CD4-positive, alpha-beta T cell treated with Interleukin-1 beta for 1 hour (primary cell): ENCODE data around the gene KIRREL3.

Experiments
- DNase-seq, 2 donors: peaks; one replicate each; pipeline ENCODE4 v3.0.0-alpha.2; 2020 to 2022

KIRREL3 gene

DNA sequence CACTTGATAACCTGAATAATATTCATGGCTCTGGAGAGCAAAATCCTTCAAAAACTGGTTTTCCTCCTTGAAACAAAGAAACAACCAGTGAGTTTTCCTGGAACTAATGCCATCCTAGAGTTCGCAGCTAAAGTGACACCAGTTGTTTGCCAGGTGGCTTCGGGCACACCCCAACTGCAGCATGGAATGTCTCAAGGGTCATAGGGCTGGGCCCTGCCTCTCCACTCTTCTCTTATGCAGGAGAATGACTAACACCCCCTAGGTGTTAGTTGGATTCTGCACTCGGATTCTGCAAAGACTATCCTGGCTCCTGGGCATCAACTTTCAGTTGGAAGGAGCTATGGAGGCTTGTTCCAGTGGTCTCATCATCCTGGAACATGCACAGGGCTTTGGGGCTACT lies 98.8 kb downstream of the KIRREL3 start:
- no peak for DNase-seq

DNA sequence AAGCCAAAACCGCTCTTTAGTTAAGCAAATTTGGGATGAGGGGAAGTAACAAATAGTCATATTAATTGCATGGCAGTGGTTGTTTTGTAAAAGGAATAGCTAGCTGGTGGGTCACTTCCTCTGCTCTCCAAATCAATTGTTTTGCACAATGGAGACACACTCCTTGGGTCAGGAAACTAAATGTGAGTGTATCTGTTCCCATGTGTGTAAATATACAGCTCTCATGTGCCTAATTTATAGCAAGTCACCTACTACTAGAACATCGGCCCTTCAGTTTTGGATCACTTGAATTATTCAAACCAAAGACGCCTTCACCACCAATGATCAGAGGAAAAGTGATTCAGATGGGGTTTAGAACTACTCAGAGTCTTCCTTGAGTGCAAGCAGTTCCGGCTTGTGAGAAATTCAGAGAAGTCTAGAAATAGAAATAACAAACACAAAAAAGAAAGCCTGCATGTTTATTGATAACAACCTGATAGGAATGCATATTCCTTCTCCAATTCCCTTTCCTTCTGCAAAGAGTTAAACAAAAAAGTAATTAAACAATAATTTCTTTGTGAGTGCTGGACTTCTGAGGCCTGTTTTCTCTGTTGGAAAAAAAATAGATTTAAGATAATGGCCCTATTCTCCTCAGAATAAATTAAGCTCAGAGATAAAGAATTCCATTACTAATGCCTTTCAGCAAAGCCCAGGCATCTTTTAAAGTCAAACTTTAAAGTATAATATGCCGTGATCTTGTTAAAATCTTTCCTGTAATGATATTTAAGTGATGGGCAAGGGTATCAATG lies 100.4 kb downstream of the KIRREL3 start:
- DNase-seq = no peak

GRCh38 chr11:126898802-126899201 lies 101.8 kb downstream of the KIRREL3 start:
- no peak for DNase-seq

DNA sequence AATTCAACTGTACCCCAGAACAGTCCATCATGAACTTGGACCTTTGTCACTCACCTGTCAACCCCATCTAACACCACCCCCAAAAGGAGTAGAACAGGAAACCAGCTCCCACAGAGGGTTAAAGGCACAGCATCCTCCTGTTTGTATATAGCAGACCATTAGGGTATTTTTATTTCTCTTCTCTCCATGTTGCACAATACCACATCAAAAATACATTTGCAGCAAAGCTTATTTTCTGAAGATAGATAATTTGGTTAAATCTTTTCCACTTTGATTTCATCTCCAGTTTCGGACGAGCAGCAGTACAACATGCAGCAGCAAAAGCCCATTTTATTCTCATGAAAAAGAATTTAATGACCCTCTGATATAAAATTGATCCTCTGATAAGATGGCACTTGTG lies 103.1 kb downstream of the KIRREL3 start:
- no peak for DNase-seq

- DNase-seq = no peak
Observed at GRCh38 chr11:126896025-126896424, 104.5 kb downstream of the KIRREL3 start.

DNA sequence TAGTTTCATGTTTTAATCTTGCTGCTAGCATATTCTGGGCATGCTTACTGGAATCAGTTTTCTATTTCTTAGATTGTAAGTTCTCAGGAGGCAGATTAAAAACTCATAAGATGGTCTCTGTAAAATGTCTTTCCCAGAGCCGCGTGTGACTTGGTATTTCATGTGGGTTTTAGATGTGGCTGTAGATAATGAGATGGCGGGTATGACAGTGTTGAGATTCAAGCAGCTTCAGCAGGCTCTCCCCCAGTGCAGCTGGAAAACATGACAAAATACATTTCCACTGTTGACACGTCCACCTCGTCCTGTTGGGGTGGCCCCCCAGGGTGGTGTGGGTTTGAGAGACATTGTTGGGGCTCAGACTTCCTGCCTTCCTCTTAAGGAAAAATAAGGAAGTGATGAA lies 106.8 kb downstream of the KIRREL3 start:
- DNase-seq = no peak

GRCh38 chr11:126892756-126893155 lies 107.8 kb downstream of the KIRREL3 start:
- no peak for DNase-seq

DNA sequence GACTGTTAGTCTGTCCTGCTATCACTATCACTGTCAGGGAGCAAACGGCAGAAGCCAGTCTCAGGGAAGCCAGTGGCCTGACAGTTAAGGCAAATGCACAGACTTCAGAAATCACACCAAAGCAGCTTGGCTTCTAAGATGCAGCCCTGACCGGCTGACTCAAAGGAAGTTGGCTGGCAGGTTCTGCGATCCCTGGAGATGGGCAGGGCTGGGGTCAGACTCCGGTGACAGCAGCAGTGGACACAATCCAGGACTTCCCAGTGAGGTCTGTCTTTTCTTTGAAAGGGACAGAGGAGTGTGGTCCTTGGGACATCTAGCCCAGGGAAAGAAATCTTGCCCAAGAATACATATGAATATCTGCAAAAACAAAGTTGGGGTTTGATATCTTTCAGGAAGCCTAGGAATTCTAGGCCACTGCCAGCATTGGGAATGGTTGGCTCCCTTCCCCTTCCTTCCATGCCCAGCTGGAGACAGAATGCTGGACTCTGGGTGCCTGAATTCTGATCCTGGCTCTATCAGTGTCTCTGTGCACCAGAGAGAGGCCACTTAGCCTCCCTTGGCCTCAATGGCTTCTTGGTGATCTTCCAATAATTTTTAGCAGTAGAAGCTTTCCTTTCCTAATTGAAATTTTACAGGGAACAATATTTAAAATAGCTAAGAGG lies 108.9 kb downstream of the KIRREL3 start:
- no peak for DNase-seq

GRCh38 chr11:126890561-126890960 lies 110.0 kb downstream of the KIRREL3 start:
- DNase-seq = no peak

DNA sequence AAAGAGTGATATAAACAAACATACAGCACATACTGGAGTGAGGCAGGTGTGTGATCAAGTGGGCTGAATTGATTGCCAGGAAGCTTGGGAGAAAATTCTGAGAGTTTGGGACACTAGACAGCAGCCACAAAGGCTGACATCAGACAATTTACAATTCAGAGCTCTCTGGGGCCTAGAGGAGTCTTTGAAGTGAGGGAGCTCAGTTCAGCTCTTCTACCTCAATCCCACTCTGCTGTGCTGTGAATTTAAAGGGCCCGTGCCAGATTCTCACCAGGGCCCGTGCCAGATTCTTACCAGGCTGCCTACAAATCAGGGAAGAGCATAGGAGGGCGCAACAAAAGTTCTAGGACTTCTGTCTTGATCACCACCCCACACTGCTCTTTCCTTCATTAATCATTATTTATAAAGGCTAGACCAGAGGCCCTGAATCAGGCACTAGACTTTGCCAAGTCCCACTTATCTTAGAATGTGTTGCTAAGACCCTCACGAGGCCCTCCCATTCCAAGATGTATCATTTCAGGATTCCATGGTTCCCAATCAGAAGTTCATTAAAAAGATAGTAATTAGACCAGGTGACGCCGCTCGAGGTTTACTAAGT lies 112.4 kb downstream of the KIRREL3 start:
- no peak for DNase-seq

DNA sequence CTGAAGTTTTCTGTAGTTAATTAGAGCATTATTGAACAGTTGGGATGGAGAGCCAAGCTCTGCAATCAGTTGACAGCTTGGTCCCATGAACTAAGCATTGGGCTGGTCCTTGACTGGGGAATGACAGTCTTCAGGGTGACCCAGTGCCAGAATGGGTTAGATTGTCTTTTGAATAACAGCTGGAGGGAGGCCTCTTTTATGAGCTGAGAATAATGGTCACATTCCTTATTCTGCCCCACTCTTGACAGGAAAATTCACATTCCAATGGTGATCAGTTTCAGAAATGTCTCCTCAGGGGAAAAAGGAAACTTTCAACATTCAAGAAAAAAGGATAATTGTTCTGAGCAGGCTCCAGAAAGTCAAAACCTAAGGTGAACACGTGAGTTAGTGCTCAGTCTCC lies 113.9 kb downstream of the KIRREL3 start:
- no peak for DNase-seq

DNA sequence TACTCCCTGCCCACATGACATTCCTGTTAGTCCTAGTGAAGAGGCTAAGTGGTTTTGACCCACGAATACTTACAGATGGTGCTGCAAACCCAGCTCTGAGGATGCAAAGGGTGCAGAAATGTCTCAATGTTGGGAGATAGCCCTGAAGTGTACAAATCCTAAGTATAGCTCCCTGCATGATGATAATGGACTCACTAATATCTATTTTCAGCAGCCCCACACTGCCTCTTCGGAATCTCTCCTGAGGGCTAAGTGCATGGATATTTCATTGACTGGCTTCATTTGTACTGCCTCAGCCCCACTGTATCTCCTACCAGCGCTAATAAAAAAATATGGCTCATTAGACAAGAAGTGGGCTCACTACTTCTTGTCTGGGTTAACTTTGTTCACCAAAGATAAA lies 114.5 kb downstream of the KIRREL3 start:
- no peak for DNase-seq

GRCh38 chr11:126884594-126884993 lies 116.0 kb downstream of the KIRREL3 start:
- no peak for DNase-seq

DNA sequence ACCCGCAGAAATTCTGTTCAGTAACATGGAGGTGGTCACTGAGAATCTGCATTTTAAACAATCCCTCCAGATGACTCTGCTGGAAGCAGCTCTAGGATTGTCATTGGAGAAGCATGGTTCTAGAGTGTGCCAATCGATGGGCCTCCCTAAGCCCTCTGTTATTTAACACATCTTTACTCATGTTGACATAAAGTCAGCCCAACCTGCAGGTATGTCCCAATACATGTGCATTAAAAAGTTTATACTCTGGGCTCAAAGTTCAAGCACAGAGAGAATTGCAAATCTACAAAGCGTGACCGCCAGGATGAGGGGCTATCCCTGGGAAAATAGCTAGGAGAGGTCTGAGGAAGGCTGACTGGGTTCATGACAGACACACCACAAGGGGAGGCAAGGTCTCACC lies 116.4 kb downstream of the KIRREL3 start:
- DNase-seq = no peak

DNA sequence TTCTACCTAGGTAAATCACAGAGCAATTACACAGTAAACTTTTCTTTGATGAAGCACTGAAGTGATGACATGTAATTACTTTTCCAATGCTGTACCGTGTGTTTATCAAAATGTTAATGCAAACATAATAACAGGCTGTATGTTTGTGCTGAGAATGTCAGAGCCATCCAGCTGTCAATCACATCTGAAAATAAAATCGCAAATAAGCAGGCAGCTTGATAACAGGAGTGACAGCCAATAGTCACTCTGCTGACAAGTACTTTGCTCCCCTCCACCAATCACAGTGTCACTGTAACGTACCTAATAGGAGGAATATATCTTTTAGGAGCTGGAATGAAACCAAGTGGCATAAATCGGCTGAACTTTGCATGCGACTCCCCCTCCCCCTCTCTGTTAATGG lies 119.7 kb downstream of the KIRREL3 start:
- DNase-seq = no peak

DNA sequence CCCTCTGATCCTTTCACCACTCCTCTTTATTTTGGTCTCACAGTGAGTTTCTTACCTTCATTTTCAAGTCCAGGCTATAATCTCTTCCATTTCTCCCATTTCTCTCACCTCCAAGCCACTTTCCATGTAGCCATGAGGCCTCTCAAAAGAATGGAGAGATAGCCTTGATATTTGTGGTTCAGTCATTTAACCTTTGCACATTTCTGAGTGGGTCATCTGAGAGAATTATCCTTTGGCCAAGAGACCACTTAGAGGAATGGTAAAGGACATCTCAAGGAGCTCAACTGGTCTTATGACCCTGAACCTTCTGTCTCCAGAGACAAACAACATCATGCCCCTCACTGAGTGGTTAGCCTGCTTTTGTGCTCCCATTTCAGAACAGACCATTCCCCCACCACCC lies 121.1 kb downstream of the KIRREL3 start:
- DNase-seq = no peak

GRCh38 chr11:126878913-126879482 lies 121.6 kb downstream of the KIRREL3 start:
- no peak for DNase-seq

GRCh38 chr11:126874831-126875230 lies 125.7 kb downstream of the KIRREL3 start:
- DNase-seq = no peak

DNA sequence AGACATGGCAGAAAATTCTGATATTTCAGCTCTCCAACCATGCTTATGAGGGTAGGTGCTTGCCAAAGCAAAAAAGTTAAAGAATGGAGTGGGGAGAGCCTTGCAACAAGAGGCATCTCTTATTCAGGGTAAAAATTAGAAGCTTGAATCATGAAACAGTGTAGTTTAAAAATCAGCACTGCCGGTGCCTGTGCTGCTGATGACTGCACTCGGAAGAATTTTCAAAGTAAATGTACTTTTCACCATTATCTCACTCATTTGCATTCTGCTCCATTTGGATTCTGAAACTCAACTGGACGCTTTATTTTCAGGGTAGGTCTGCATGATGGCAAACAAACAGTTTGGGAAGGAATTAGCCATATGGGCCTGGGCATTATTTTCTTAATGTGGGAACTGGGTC lies 126.3 kb downstream of the KIRREL3 start:
- no peak for DNase-seq

DNA sequence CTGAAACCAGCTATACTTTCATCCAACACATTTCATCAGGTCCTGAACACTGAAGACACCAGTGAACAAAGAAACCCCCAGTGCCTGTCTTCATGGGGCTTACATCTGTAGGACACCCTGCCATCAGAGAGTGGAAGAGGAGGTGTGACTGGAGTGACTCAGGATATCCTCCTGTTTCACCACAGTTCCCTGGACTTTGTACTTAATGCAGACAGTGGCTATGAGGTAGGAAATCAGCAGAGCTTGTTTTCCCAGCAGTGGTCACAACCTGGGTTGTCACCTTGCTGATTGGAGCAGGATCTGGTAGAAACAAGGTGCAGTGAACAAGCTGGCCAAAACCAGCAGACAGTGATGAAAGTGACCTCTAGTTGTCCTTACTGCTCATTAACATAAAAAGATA lies 128.8 kb downstream of the KIRREL3 start:
- no peak for DNase-seq

- DNase-seq = no peak
Observed at GRCh38 chr11:126870021-126870420, 130.5 kb downstream of the KIRREL3 start.

DNA sequence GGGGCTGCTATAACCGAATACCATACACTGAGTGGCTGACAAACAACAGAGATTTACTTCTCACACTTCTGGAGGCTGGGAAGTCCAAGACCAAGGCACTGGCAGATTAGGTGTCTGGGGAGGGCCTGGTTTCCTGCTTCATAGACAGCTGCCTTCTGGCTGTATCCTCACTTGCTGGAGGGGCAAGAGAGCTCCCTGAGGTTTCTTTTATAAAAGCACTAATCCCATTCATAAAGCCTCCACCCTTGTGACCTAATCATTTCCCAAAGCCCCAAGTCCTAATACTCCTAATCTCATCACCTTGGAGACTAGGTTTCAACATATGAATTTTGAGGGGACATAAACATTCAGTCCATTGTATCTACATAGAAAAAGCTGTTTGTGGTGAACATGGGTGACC lies 131.8 kb downstream of the KIRREL3 start:
- no peak for DNase-seq

DNA sequence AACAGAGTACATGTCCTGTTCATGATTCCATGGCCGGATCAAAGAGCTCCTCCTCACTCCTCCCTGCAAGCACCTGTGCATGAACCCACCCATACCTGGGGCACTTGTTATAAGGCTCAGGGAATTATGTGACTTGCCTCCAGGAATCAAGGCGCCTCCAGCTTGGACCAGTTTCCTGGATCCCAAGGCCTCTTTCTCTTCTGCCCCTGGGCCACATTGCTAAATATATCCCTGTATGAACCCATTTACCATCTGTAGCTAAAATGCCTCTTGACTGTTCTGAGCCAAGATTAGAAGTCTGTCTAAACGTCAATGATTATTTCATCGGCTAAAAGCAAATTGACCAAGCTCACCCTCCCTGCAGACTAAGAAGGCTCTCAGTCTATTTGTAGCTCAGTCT lies 135.6 kb downstream of the KIRREL3 start:
- DNase-seq = no peak
